Right kidney (tissue), 1 donor: ENCODE measurements around the gene GH1.
"Not testable (repeated sequence)": the region's sequence is repeated elsewhere in the genome, so short reads cannot be mapped to it uniquely, and the experiment has no call there.

Experiments used
- DNase-seq: peaks from one replicate; pipeline ENCODE4 v3.0.0-alpha.2; 2016

Gene GH1

DNA sequence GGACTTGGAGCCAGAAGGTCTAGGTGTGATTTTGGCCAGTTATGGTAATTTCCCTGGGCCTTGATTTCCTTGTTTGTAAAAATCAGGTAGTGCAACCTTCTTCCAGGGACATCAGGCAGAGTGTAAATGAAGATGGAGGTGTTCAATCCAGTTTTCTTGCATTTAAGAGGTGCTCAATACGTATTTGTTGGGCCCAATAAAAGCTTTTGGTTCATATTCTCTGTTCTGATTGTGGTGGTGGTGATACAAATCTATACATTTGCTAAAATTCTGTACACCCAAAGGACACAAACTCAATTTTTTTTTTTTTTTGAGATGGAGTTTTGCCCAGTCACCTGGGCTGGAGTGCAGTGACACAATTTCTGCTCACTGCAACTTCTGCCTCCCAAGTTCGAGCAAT is 7.5 kb upstream of the GH1 start:
- no peak for DNase-seq

DNA sequence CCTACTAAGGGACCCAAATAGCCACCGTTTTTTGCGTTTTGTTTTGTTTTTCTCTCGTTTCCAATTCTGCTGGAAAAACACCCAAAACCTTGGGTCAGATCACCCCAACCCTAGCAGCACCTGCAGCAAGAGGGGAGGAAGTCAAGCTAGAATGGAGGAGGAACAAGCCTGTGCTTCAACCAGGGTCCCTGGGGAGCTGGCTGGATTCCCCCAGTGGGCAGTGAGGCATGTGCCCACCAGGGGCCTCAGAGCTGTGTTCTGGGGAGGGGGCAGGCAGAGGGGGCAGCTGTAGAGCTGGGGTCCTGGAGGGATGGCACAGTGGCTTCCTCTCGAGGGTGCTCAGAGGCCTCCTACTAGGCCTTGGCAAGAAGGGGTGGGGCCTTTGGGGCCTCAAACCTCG is 7.0 kb upstream of the GH1 start:
- no peak for DNase-seq

DNA sequence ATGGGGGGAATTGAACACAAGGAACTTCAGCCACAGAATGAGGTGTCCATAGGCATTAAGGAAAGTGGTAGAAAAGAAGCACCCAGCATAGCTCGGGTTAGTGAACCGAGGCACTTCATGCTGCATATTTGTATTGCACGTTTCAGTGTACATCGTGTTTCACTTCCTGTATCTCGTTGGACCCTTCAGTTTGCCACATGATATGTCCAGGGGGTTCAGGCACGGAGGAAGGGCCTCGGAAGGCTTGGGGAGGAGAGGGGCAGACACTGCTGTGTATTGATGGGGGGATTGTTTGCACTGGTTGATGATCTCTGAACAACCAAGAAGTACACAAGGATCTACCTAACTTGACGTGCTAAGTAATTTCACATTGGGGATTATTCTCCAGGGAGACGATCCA is 3.8 kb upstream of the GH1 start:
- not testable (repeated sequence) for DNase-seq

DNA sequence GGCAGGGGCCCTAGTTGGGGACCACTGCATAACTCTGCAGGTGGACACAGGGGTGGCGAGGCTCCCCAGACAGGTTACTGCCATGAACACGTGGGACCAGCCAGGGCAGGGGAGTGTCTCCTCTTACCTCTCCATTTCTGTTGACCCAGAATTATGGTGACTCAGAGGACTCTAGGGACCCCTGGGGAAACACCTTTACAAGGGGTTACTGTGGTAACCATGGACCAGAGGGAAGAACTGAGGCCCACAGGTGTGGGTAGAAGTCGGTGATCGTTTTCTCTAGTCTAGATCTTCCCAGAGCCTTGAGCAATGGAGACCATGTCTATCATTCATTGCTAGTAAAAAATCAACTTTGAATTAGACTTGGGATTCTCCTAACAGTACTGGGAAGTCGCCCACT is 2.1 kb upstream of the GH1 start:
- not testable (repeated sequence) for DNase-seq

DNA sequence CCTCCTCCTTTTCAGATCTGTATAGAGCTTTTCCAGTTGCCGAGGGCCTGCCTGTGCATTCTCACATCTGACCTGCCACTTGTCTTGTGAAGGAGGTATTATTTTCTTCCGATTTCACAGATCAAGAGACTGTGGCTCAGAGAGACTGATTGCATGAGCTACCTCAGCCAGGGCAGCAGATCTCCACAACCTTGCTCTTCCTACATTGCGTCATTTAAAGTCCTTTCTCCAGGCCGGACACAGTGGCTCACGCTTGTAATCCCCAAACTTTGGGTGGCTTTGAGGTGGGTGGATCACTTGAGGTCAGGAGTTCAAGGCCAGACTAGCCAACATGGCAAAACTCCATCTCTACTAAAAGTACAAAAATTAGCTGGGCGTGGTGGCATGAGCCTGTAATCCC is 1.4 kb upstream of the GH1 start:
- DNase-seq, result not testable (repeated sequence)

DNA sequence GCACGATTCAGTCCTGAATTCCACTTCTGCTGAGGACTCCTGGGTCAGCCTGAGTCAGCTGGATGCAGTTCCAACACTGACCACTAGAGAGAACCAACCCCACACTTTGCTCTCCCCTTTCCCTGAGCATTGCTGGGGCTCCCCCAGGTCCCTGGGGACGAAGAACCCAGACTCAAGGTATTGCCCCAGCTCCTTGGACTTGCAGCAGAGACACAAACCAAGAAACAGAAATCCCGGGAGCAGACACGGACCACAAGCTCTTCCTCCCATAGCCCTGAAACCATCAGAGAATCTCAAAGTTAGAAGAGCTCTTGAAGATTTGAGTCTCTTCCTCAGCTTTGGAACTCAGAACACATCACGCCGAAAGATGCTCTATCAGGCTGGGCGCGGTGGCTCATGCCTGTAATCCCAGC is 678 bp upstream of the GH1 start:
- peak; percentile 61 for DNase-seq

DNA sequence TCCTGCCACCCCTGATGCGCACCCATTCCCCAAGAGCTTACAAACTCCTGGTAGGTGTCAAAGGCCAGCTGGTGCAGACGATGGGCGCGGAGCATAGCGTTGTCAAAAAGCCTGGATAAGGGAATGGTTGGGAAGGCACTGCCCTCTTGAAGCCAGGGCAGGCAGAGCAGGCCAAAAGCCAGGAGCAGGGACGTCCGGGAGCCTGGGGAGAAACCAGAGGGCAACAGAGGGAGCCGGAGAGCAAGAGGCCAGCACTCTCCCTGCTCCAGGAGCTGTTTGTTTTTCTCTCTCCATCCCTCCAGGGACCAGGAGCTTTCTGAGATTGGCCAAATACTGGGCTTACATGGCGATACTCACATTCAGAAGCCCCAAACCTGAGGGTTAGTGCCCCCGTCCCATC is 334 bp downstream of the GH1 start:
- DNase-seq, result no peak

DNA sequence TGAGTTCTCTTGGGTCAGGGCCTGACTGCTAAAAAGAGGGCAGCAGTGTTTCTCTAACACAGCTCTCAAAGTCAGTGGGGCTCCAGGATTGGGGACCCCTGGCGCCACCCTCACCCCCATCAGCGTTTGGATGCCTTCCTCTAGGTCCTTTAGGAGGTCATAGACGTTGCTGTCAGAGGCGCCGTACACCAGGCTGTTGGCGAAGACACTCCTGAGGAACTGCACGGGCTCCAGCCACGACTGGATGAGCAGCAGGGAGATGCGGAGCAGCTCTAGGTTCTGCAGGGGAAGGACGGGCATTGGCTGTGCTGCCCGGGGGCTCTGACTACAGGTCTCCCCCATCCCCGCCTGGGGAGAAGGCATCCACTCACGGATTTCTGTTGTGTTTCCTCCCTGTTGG is 993 bp downstream of the GH1 start:
- DNase-seq, result no peak

DNA sequence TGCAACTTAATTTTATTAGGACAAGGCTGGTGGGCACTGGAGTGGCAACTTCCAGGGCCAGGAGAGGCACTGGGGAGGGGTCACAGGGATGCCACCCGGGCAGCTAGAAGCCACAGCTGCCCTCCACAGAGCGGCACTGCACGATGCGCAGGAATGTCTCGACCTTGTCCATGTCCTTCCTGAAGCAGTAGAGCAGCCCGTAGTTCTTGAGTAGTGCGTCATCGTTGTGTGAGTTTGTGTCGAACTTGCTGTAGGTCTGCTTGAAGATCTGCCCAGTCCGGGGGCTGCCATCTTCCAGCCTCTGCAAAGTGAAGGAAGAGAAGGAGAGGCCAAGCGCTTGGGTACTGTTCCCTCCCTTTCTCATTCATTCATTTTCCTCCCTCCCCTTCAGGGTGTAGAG is 1.4 kb downstream of the GH1 start:
- DNase-seq, result not testable (repeated sequence)

DNA sequence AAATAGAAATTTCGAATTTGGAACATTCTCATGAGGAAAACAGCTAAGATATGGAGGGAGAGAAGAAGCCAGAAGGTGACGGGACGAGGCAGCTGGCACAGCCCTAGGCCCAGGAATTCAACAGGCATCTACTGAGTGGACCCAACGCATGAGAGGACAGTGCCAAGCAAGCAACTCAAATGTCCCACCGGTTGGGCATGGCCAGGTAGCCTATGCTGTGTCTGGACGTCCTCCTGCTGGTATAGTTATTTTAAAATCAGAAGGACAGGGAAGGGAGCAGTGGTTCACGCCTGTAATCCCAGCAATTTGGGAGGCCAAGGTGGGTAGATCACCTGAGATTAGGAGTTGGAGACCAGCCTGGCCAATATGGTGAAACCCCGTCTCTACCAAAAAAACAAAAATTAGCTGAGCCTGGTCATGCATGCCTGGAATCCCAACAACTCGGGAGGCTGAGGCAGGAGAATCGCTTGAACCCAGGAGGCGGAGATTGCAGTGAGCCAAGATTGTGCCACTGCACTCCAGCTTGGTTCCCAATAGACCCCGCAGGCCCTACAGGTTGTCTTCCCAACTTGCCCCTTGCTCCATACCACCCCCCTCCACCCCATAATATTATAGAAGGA is 2.0 kb downstream of the GH1 start:
- DNase-seq, result no peak

DNA sequence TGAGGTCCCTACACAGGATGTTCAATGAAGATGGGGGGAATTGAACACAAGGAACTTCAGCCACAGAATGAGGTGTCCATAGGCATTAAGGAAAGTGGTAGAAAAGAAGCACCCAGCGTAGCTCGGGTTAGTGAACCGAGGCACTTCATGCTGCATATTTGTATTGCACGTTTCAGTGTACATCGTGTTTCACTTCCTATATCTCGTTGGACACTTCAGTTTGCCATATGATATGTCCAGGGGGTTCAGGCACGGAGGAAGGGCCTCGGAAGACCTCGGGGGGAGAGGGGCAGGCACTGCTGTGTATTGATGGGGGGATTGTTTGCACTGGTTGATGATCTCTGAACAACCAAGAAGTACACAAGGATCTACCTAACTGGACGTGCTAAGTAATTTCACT is 2.9 kb downstream of the GH1 start:
- DNase-seq, result not testable (repeated sequence)

DNA sequence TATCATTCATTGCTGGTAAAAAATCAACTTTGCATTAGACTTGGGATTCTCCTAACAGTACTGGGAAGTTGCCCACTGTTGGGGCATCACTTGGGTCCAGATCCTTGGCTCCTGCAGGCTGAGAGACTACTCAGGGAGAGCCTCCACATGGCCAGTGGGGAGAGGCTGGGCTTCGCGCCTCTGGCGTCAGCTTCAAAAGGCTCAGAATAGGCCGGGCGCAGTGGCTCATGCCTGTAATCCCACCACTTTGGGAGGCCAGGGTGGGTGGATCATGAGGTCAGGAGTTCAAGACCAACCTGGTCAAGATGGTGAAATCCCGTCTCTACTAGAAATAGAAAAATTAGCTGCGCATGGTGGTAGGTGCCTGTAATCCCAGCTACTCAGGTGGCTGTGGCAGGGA is 4.2 kb downstream of the GH1 start:
- DNase-seq, result no peak

DNA sequence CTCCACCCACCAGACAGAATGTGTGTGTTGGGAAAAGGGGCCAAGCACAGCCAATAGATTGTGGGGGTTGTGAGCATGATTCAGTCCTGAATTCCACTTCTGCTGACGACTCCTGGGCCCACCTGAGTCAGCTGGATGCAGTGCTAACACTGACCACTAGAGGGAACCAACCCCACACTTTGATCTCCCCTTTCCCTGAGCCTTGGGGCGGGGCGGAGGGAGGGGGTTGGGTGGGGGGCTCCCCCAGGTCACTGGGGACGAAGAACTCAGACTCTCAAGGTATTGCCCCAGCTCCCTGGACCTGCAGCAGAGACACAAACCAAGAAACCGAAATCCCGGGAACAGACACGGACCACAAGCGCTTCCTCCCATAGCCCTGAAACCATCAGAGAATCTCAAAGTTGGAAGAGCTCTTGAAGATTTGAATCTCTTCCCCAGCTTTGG is 7.0 kb downstream of the GH1 start:
- DNase-seq, result peak; percentile 25

DNA sequence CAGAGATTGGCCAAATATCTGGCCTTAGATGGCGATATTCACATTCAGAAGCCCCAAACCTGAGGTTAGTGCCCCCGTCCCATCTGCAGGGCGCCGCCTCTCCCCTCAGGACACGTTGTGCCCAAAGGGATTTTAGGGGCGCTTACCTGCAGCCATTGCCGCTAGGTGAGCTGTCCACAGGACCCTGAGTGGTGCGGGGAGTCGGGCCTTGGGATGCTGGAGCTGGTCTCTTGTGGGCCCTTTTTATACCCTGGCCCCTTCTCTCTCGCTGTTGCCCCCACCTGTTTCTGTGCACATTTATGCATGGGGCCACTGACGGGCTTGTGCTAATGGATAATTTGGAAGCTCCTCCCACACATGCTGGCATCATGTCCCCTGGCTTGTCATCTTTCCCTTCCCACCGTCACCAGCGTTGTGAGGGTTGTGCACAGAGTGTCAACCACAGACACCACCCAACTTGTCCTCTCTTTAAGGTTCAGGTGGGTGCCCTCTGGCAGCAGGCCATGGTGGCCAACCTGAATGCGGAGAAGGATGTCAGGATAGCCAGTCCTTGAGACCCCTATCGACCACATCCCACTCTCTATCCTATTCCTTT is 7.5 kb downstream of the GH1 start, which contains the start of gene CSHL1:
CSHL1 (minus strand) TSS at position 218 of the 595 bp plus-strand sequence; CDS start at position 156, 62 bp downstream.
- no peak for DNase-seq

DNA sequence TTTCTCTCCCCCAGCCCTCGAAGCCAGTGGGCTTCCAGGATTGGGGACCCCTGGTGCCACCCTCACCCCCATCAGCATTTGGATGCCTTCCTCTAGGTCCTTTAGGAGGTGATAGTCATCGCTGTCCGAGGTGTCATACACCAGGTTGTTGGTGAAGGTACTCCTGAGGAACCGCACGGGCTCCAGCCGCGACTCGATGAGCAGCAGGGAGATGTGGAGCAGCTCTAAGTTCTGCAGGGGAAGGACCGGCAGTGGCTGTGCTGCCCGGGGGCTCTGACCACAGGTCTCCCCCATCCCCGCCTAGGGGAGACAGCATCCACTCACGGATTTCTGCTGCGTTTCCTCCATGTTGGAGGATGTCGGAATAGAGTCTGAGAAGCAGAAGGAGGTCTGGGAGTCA is 8.5 kb downstream of the GH1 start:
- DNase-seq, result no peak

DNA sequence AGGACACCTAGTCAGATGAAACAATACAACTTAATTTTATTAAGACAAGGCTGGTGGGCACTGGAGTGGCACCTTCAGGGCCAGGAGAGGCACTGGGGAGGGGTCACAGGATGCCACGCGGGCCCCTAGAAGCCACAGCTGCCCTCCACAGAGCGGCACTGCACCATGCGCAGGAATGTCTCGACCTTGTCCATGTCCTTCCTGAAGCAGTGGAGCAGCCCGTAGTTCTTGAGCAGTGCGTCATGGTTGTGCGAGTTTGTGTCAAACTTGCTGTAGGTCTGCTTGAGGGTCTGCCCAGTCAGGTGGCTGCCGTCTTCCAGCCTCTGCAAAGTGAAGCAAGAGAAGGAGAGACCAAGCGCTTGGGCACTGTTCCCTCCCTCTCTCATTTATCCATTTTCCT is 9.1 kb downstream of the GH1 start:
- not testable (repeated sequence) for DNase-seq

DNA sequence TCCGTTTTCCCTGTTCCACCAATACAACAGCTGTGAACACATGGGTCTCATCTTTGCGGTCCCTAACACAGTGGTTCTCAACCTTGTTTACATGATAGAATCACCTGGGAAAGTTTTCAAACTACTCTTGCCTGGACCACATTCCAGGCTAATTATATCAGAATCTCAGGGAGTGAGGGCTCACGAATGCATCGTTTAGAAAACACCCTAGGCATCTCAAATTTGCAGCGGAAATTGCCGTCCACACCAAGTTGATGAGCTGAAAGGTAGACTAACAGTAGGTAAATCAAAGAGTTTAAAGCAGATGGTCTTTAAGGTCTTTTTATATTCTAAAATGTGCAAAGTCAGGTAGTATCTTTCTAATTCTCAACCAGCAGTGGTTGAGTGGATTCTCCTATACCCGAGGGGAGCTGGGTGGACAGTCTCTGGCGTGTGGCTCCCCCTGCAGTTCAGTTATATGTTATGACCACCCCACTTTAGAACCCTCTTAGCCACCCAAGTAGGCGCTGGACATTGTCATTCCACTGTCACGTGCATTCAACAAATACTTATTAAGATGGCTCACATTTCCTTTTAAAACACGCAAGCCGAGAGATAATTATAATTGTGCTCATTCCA is 11.4 kb downstream of the GH1 start:
- not testable (repeated sequence) for DNase-seq

DNA sequence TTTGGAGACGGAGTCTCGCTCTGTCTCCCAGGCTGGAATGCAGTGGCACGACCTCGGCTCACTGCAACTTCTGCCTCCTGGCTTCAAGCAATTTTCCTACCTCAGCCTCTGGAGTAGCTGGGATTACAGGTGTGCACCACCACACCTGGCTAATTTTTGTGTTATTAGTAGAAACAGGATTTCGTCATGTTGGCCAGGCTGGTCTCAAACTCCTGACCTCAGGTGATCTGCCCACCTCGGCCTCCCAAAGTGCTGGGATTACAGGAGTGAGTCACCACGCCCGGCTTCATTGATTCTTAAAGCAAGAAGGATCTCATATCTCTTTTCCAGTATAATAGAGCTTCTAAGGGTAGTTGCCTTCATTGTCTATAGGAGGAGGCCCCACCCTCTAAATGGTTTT is 13.8 kb downstream of the GH1 start:
- not testable (repeated sequence) for DNase-seq

DNA sequence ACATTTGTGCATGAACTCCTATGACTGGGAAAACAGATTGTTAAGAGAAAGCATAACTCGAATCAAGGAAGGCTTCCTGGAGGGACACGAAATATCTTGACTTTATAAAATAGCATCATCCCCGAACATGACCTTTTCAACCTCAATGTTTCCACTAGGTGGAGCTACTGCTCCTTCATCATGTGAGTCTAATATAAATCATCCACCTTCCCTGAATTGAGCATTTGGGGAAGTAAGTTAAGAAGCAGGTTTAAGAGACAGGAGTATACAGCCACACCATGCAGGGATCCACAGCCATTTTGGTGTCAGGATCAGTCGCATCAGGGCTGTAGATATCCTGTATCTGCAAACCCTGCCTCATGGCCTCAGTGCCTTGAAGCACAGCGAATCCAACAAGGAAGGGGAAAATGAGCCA is 14.8 kb downstream of the GH1 start:
- not testable (repeated sequence) for DNase-seq

DNA sequence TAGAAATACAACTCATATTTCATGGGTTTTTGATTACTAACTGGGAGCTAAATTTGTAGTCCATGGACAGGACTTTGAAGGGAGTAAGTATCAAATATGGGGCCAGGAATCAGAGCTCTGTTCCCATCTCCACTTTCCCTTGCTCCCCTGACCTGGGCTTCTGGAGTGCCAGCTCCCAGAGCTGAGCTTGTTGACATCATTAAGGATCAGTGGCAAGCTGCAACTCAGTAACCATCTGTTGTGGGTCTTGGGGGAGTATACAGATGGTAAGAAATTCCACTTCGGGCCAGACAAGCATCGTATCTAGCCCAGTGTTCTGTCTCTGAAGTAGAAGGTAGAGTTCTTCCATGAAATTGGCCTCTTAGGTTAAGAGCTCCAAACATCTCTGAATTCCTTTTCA is 16.7 kb downstream of the GH1 start:
- DNase-seq, result not testable (repeated sequence)

DNA sequence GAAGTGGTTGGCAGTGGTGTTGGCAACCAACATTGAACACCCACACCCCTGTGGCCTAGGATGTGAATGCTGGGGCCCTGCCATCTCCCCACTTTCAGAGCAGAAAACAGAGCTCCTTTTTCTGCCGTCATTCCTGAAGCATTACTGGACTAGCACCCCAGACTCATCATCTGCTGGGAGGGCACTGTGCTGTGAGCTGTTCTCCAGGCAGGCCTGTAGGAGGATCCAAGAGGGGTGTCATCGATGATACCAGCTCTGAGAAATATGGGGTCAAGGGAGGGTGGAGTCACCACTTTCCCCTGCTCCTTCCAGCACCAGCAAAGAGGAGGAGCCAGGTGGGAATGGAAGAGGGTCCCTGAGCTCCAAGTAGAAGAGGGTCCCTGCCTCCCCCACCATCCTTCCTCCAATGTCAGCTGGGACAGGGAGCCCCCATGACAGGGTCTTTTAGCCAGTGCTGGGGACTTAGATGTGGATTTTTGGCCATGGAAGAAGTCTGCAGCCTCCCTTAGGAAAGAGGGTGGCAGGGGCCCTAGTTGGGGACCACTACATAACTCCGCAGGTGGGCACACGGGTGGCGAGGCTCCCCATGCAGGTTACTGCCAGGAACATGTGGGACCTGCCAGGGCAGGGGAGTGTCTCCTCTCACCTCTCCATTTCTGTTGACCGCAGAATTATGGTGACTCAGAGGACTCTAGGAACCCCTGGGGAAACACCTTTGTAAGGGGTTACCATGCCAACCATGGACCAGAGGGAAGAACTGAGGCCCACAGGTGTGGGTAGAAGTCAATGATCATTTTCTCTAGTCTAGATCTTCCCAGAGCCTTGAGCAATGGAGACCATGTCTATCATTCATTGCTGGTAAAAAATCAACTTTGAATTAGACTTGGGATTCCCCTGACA is 19.5 kb downstream of the GH1 start:
- DNase-seq, result not testable (repeated sequence)

DNA sequence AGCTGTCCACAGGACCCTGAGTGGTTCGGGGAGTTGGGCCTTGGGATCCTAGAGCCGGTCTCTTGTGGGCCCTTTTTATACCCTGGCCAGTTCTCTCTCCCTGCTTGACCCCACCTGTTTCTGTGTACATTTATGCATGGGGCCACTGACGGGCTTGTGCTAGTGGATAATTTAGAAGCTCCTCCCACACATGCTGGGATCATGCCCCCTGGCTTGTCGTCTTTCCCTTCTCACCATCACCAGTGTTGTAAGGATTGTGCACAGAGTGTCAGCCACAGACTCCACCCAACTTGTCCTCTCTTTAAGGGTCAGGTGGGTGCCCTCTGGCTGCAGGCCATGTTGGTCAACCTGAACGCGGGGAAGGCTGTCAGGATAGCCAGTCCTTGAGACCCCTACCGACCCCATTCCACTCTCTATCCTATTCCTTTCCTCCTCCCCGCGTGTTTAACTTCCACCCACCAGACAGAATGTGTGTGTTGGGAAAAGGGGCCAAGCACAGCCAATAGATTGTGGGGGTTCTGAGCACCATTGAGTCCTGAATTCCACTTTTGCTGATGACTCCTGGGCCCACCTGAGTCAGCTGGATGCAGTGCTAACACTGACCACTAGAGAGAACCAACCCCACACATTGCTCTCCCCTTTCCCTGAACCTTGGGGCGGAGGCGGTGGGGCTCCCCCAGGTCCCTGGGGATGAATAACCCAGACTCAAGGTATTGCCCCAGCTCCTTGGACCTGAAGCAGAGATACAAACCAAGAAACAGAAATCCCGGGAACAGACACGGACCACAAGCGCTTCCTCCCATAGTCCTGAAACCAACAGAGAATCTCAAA is 21.9 kb downstream of the GH1 start, which contains the start of gene CSH1:
CSH1 (minus strand) TSS at position 51 of the 831 bp plus-strand sequence. CDS start 63 bp downstream, outside the sequence.
- DNase-seq, result not testable (repeated sequence)
